ENCODE measurements around the gene ELAVL3.

The ELAVL3 gene

GRCh38 chr19:11489378-11489777, 8.5 kb upstream of the ELAVL3 start:
- ChIA-PET POLR2A (no interaction called here), CTCF (no interaction called here)
- no peak for DNase-seq (ENCODE audit: extremely low spot score)
- TF ChIP-seq FOXM1 (IDR thresholded peaks at IDR 0.05; ENCODE audit: borderline replicate concordance) = no peak
- no peak for TF ChIP-seq HDGF (IDR thresholded peaks at IDR 0.05; ENCODE audit: borderline replicate concordance)
- TF ChIP-seq ZNF384 (IDR thresholded peaks at IDR 0.05) = no peak
- no peak for TF ChIP-seq LEF1 (IDR thresholded peaks at IDR 0.05; ENCODE audit: borderline replicate concordance)
- TF ChIP-seq CTBP1 (IDR thresholded peaks at IDR 0.05; ENCODE audit: borderline replicate concordance) = no peak
- TF ChIP-seq FOXK2 (IDR thresholded peaks at IDR 0.05) = no peak
- no peak for TF ChIP-seq NFRKB (IDR thresholded peaks at IDR 0.05)
- TF ChIP-seq SP1 (IDR thresholded peaks at IDR 0.05) = no peak
- TF ChIP-seq TARDBP (IDR thresholded peaks at IDR 0.05) = no peak
- no peak for TF ChIP-seq PKNOX1 (IDR thresholded peaks at IDR 0.05)
- TF ChIP-seq BHLHE40 (IDR thresholded peaks at IDR 0.05; ENCODE audit: borderline replicate concordance) = no peak
- no peak for TF ChIP-seq L3MBTL2 (conservative IDR thresholded peaks at IDR 0.05)
- no peak for TF ChIP-seq FOXA1 (IDR thresholded peaks at IDR 0.05)
- no peak for TF ChIP-seq SUZ12 (IDR thresholded peaks at IDR 0.05)
- TF ChIP-seq ELF4 (IDR thresholded peaks at IDR 0.05) = no peak
- no peak for TF ChIP-seq ARNT (IDR thresholded peaks at IDR 0.05)

GRCh38 chr19:11486661-11487503, 6.0 kb upstream of the ELAVL3 start:
- ChIA-PET POLR2A (no interaction called here), CTCF (interaction anchor here (0.6 kb wide), 1 partner anchor 70 kb away, joined by 7 read pairs; no protein-coding TSS in a partner anchor)
- no peak for DNase-seq (ENCODE audit: extremely low spot score)
- no peak for TF ChIP-seq ARNT (IDR thresholded peaks at IDR 0.05)
- TF ChIP-seq CTBP1 (IDR thresholded peaks at IDR 0.05; ENCODE audit: borderline replicate concordance) = no peak
- no peak for TF ChIP-seq ZNF384 (IDR thresholded peaks at IDR 0.05)
- TF ChIP-seq FOXM1 (IDR thresholded peaks at IDR 0.05; ENCODE audit: borderline replicate concordance) = no peak
- TF ChIP-seq SUZ12 (IDR thresholded peaks at IDR 0.05) = no peak
- TF ChIP-seq ELF4 (IDR thresholded peaks at IDR 0.05) = no peak
- no peak for TF ChIP-seq HDGF (IDR thresholded peaks at IDR 0.05; ENCODE audit: borderline replicate concordance)
- TF ChIP-seq LEF1 (IDR thresholded peaks at IDR 0.05; ENCODE audit: borderline replicate concordance) = no peak
- no peak for TF ChIP-seq BHLHE40 (IDR thresholded peaks at IDR 0.05; ENCODE audit: borderline replicate concordance)
- no peak for TF ChIP-seq PKNOX1 (IDR thresholded peaks at IDR 0.05)
- no peak for TF ChIP-seq SP1 (IDR thresholded peaks at IDR 0.05)
- TF ChIP-seq TARDBP (IDR thresholded peaks at IDR 0.05) = no peak

- TF ChIP-seq ZNF384 (IDR thresholded peaks at IDR 0.05) (no peak), SP1 (IDR thresholded peaks at IDR 0.05) (no peak), FOXM1 (IDR thresholded peaks at IDR 0.05; ENCODE audit: borderline replicate concordance) (no peak), TARDBP (IDR thresholded peaks at IDR 0.05) (no peak), NFRKB (IDR thresholded peaks at IDR 0.05) (no peak), ARNT (IDR thresholded peaks at IDR 0.05) (no peak), LEF1 (IDR thresholded peaks at IDR 0.05; ENCODE audit: borderline replicate concordance) (no peak), BHLHE40 (IDR thresholded peaks at IDR 0.05; ENCODE audit: borderline replicate concordance) (no peak), L3MBTL2 (conservative IDR thresholded peaks at IDR 0.05) (no peak), PKNOX1 (IDR thresholded peaks at IDR 0.05) (no peak), SUZ12 (IDR thresholded peaks at IDR 0.05) (no peak), CTBP1 (IDR thresholded peaks at IDR 0.05; ENCODE audit: borderline replicate concordance) (no peak), HDGF (IDR thresholded peaks at IDR 0.05; ENCODE audit: borderline replicate concordance) (no peak)
- ChIA-PET POLR2A (no interaction called here), CTCF (interaction anchor here (0.7 to 0.8 kb wide), 2 partner anchors 102 to 136 kb away, joined by 3 read pairs; no protein-coding TSS in a partner anchor)
- DNase-seq (ENCODE audit: extremely low spot score) = no peak
Measured at GRCh38 chr19:11485245-11485837, 4.5 kb upstream of the ELAVL3 start.

GRCh38 chr19:11483366-11484111, 2.7 kb upstream of the ELAVL3 start:
- DNase-seq (ENCODE audit: extremely low spot score) = no peak
- TF ChIP-seq LEF1 (IDR thresholded peaks at IDR 0.05; ENCODE audit: borderline replicate concordance) (no peak), ZNF384 (IDR thresholded peaks at IDR 0.05) (no peak), NFRKB (IDR thresholded peaks at IDR 0.05) (no peak), CTBP1 (IDR thresholded peaks at IDR 0.05; ENCODE audit: borderline replicate concordance) (no peak), FOXM1 (IDR thresholded peaks at IDR 0.05; ENCODE audit: borderline replicate concordance) (no peak), L3MBTL2 (conservative IDR thresholded peaks at IDR 0.05) (no peak), ELF4 (IDR thresholded peaks at IDR 0.05) (no peak), BHLHE40 (IDR thresholded peaks at IDR 0.05; ENCODE audit: borderline replicate concordance) (no peak), SP1 (IDR thresholded peaks at IDR 0.05) (no peak), PKNOX1 (IDR thresholded peaks at IDR 0.05) (no peak), HDGF (IDR thresholded peaks at IDR 0.05; ENCODE audit: borderline replicate concordance) (no peak), FOXK2 (IDR thresholded peaks at IDR 0.05) (no peak), FOXA1 (IDR thresholded peaks at IDR 0.05) (no peak)
- POLR2A ChIA-PET = interaction anchor here (1.0 kb wide), 1 partner anchor 139 kb away, joined by 3 read pairs; no protein-coding TSS in a partner anchor
- CTCF ChIA-PET = interaction anchor here (0.5 to 3.0 kb wide), 6 partner anchors 10 to 190 kb away, joined by 3 to 14 read pairs (median 7); no protein-coding TSS in a partner anchor

Measured in HEK293T (cell line).